Globus pallidus (tissue), 1 donor: ENCODE data around the gene TMEM92.

ENCODE experiments used
- DNase-seq: peaks from one replicate; pipeline ENCODE4 v3.0.0-alpha.2; 2015; ENCODE audit warnings: low spot score

TMEM92 gene

DNA sequence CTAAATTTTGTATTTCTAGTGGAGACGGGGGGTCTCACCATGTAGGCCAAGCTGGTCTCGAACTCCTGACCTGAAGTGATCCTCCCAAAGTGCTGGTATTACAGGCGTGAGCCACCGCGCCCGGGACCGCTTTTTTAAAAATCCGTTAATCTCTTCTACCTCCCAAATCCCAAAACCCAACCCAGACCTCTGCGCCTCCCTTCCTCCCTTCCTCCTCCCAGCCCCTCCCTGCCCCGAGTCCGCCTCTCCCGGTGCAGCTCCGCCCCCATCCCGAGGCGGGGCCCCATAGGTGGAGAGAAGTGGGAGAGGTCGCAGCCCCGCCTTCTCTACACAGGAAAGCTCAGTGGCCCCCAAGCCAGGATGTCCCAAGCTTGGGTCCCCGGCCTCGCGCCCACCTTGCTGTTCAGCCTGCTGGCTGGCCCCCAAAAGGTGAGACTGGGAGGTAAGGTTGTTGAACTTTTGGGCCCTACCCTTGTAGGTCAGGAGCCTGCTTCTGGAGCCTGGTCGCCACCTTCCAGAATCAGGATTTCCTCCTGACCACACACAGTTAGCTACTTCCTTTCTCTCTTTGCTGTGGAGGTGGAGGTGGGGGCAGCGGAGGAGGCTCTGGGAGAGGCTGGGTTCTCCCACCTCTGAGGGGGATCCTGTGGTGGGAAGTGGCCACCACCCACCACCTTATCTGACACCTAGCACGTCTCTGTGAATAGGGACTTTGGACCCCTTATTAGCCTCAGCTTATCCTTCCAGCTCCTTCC lies at the start of gene TMEM92:
TMEM92 (plus strand) TSS at position 325 of the 755 bp plus-strand sequence; CDS start at position 361, 36 bp downstream.
- no peak for DNase-seq

DNA sequence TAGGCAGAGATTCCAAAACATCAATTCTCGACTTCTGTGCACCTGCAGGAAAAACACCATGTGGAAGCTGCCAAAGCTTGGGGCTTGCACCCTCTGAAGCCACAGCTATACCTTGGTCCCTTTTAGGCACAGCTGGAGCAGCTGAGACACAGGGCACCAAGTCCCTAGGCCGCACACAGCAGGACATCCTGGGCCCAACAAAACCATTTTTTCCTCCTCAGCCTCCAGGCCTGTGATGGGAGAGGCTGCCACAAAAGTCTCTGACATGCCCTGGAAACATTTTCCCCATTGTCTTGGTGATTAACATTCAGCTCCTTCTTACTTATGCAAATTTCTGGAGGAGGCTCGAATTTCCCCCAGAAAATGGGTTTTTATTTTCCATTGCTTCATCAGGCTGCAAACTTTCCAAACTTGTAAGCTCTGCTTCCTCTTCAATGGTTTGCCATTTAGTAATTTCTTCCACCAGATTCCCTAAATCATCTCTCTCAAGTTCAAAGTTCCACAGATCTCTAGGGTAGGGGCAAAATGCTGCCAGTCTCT lies 48.5 kb upstream of the TMEM92 start:
- DNase-seq = no peak

DNA sequence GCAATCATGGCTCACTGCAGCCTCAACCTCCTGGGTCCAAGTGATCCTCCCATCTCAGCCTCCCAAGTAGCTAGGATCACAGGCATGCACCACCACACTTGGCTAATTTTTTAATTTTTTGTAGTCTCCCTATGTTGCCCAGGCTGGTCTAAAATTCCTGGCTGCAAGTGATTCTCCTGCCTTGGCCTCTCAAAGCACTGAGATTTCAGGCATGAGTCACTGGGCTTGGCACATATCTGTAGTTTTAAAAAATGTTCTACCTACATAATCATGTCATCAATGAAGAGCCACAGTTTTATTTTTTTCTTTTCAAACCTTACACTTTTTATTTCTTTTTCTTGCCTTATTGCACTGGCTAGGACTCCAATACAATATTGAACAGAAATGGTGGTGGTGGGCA lies 39.7 kb upstream of the TMEM92 start:
- DNase-seq = no peak

DNA sequence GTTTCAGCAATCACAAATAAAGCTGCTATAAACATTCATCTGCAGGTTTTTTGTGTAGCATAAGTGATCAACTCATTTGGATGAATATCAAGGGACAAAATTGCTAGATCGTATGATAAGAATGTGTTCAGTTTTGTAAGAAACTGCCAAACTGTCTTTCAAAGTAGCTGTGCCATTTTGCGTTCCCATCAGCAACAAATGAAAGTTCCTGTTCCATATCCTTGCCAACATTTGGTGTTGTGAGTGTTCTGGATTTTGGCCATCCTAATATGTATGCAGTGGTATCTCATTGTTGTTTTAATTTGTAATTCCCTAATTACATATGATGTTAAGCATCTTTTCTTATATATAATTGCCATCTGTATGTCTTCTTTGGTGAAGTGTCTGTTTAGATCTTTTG lies 36.4 kb upstream of the TMEM92 start:
- no peak for DNase-seq

DNA sequence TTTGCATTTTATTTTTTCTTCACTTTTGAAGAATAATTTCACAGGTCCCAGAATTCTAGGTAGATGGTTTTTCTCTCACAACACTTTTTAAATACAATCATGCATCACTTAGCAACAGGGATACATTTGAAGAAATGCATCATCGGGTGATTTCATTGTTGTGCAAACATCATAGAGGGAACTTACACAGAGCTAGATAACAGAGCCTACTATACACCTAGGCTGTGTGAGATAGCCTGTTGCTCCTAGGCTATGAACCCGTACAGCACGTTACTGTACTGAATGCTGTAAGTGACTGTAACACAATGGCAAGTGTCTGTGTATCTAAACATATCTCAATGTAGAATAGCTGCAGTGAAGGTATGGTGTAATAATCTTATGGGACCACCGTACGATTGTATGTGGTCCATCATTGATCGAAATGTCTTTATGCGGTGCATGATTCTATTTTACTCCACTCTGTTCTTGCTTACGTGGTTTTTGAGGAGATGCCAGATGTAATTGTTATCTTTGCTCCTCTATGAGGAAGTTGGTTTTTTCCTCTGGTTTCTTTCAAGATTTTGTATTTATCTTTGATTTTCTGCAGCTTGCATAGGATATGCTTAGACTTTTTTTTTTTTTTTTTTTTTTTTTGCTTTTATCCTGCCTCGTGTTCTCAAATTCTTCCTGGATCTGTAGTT lies 35.5 kb upstream of the TMEM92 start:
- no peak for DNase-seq

DNA sequence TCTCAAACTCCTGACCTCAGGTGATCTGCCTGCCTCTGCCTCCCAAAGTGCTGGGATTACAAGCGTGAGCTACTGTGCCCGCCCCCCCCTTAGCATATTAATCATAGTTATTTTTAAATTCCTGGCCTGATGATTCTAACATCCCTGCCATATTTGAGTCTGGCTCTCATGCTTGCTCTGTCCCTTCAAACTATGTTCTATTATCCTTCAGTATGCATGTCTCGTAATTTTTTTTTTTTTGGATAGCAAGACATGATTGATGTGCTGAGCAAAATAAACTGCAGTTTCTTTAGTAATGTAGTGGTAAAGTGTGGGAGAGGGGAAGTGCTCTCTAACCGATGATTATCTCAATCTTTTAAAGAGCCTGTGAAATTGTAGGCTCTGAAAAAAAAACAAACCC lies 34.3 kb upstream of the TMEM92 start:
- no peak for DNase-seq

DNA sequence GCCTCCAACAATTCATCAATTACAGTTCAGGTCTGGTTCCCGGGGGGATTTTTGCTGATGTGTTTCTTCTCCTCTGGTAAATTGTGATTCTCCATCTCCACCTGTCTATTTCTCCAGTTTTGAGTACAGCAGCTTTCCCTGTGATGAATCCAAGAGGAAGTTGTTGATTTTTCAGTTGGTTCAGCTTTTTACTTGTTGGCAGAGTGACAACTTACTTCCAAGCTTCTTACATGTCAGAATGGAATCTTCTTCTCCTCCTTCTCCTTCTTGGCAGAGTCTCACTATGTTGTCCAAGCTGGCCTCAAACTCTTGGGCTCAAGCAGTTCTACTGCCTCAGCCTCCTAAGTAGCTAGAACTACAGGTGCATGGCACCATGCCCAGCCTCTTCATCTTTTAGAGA lies 33.4 kb upstream of the TMEM92 start:
- no peak for DNase-seq

DNA sequence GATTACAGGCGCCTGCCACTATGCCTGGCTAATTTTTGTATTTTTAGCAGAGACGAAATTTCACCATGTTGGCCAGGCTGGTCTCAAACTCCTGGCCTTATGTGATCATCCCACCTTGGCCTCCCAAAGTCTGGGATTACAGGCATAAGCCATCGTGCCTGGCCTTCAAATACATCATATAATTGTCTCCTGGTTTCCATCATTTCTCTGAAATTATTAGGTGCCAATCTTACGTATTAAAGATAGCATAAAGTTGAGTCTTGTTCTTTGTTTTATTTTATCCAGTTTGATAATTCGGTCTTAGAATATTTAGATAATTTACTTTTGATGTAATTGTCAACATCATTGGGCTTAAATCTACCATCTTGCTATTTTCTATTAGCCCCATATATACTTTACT lies 32.8 kb upstream of the TMEM92 start:
- no peak for DNase-seq

DNA sequence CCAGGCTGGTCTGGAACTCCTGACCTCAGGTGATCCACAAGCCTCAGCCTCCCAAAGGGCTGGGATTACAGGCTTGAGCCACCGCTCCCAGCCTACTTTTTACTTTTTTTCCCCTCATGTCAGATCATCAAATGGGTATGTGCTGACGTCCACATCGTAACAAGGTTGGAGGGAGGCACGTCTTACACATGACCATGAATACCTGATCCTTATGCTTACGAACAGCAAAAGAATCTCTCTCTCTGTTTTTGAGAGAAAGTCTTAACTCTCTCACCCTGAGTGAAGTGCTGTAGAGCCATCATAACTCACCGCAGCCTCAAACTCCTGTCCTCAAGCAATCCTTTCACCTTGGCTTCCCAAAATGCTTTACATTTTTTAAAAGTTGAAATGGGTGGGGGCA lies 29.5 kb upstream of the TMEM92 start:
- no peak for DNase-seq

DNA sequence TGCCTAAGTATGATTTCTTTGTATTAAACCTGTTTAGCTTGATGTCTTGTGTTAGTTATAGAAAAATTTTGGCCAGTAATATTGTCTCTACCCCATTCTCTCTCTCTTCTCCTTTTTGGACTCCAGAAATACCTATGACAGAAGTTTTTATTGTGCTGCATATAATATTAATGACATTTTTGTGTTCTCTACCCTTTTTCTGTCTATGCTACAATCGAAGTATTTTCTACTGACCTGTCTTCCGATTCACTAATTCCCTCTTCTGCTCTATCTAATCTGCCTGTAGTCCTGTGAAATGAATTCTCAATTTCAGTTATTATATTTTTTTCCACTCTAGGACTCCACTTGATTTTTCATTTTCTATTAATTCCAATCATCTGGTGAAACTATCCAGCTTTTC lies 26.0 kb upstream of the TMEM92 start:
- no peak for DNase-seq

DNA sequence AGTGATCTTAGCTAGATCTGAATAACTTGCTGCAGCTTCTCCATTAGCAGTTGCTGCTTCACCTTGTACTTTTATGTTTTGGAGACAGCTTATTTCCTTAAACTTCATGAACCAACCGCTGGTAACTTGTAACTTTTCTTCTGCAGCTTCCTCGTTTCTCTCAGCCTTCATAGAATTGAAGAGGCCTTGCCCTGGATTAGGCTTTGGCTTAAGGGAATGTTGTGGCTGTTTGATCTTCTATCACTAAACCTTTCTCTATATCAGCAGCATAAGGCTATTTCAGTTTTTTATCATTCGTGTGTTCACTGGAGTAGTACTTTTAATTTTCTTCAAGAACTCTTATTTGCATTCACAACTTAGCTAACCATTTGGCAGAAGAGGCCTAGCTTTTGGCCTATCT lies 21.5 kb upstream of the TMEM92 start:
- no peak for DNase-seq

DNA sequence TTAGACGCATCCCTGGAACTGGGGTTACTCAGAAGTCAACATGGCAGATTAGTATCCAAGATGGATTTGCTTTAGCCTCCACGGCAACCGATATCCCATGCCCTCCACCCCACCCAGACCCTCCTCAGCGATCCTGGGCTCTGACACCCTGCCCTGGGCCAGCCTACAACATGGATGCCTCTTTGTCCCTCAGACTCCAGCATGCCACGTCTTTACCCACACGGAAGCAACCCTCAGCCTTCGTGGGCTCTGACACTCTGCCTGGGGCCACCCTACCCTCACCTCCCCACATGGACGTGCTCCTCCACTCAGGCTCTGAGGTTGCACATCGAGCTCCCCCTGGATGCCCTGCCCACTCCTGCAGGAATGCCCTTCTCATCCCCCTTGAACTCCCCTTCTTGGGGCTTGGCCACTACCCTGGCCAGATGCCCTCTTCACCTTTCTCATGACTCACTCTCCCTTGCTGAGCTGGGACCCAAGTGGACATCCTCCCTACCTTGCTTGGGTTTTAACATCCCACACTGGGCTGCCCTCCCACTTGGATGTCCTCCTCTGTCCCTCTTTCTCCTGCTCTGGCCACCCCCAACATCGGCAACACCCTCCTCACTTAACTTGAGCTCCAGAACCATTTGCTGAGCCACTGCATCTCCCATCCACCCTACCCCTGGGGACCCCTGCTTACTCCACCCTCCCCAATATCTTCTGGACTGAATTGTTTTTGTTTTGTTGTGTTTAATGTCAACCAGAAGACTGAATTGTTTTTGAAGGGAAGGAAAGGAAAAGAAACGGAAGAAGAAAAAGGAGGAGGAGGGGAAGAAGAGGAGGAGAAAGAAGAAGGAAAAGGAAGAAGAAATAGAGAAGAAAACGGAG lies 18.3 kb upstream of the TMEM92 start:
- DNase-seq = no peak

DNA sequence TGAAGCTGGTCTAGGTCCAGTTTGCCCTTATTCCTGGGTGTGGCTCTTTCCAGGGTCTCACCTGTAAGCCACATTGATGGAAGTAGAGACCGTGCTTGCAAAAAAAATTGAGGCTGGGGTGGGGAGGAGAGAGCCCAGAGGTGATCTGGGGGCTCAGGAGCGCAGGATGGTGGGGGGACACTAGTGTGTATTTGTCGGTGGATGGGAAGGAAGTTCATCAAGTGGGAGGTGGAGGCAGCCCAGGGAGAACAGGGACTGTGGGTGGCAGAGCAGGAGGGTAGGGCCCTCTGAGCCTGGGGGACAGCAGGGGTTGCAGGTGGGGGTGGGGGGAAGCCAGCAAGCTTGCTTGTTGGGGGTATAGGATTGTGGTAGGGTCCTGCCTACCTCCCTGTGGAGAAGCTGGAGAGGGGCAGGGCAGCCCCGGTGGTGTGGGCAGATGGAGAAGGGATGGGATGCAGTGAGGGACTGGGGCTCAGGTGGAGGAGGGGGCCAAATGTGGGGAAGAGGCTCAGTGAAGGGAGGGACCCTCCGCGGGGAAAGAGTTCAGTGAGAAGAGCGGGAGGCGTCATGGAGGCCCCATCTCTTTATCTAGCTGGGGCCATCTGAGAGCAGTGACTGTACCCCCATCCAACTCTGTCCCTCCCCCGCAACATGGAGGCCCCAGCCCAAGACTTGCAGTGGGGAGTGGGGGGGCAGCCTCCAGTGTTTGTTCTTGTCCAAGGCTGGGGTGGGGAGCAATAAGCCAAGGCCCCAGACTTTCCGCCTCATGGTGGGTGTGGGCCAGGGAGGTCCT lies 17.2 kb upstream of the TMEM92 start:
- DNase-seq = no peak

DNA sequence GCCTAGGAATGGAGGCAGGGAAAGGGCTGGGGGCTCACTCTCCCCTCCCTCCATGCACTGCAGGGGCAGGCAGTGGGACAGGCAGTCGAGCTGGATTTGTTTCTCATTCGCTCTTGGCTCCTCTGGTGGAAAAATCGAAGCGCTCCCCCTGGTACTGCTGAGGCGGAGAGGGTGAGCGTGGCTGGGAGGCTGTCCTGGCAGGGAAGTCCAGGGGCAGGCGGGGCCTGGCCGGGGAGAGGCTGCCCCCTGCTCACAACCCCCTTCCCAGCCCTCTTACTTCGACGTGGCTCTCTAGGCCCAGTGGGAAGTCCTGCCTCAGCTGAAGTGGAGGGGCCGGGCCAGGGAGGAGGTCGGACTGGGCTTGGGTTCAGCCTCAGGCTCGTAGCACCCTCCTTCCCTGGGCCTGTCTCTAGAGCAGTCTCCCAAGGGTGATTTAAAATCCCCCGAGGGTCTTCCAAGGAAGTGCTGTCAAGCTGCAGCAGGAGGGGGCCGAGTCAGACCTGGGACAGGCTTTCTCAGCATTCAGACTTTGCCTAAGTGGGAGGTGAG lies 16.5 kb upstream of the TMEM92 start:
- no peak for DNase-seq

DNA sequence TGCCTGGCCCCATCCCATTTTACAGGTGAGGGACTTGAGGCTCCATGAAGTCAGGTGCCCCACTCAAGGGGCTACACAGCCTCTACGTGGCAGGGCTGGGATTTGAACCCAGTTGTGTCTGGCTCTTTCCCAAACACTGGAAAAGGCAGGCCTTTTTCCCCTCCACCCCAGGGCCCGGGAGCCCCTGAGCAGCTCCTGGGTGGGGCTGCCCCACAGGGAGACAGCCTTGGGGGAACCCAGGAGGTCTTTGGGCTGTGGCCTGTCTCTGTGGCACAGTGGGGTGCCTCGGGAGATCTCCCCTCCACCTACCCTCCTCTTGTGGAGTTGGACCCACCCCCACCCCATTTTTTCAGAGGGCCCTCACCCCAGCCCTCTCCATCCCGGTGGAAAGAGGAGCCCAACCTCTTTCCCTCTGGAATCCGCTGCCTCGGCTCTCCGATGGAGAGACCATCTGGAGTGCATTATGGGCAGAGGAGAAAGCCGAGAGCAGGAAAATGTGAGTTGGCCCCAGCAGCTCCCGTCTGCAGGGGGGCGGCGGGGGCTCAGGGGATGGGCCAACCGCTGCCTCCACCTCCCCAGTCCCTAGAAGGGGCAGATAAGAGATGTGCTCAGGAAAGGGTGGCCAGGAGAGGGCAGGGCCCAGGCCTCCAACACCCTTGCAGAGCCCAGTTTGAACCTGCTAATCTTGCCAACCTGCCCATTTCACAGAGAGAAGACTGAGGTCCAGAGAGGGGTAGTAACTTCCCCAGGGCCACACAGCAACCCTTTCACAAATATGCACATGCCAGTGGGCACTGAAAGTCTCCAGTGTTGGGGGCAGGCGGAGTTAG lies 15.4 kb upstream of the TMEM92 start:
- DNase-seq = no peak

DNA sequence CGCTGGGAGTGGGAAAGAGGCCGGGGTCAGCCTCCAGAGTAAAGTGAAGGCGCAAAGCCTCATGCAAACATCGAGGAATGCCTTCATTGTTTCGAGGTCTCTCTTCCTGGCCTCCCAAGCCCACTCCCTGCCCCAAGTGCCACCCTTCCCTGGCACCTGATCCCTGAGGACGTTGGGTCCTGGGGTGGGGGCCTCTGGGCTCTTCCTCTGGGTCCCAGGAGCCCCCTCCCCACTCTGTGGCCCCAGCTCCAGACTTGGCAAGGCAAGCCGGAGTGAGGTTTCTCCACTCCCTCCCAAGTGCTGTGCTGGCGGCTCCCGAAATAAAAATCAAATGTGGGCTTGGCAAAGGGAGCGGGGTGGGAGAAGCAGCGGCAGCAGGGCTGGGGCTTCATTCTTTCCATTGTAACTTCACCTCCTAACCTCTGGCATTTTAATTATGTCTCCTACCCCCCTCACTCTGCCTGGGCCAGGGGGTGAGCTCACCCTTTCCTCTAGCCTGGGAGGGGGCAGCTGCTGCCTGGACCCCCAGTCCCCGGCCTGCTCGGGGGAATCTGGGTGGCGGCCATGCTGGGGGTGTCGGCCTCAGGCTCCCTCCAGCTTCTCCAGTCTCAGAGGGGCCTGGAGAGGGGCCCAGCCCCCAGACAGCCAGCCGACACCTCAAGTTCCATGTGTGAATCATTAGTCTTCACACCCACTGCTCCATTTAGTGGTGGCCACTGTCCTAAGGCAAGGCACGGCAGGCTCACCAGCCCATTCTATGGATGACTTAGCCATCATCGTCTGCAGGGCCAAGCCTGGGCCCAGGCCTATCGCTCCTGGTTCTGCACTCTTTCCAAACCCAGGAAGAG lies 14.6 kb upstream of the TMEM92 start:
- DNase-seq = no peak

DNA sequence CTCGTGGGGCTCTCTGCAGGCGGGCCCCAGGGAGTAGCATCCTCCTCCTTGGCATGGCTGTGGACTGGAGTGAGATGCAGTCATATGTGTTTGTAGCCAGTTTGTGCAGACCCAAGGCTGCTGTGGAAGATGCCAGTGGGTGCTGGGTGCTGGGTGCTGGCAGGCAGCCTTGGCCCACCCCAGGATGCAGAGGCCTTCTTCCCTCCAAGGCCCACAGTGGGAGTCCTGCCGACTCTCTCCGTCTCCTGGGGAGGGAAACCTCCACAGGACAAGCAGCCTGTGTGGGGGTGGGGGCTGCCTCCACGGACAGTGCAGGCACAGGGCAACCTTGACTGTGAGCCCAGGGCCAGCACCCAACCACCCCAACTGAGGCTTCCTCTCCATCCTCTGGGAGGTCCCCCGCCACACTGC lies 13.8 kb upstream of the TMEM92 start:
- no peak for DNase-seq

DNA sequence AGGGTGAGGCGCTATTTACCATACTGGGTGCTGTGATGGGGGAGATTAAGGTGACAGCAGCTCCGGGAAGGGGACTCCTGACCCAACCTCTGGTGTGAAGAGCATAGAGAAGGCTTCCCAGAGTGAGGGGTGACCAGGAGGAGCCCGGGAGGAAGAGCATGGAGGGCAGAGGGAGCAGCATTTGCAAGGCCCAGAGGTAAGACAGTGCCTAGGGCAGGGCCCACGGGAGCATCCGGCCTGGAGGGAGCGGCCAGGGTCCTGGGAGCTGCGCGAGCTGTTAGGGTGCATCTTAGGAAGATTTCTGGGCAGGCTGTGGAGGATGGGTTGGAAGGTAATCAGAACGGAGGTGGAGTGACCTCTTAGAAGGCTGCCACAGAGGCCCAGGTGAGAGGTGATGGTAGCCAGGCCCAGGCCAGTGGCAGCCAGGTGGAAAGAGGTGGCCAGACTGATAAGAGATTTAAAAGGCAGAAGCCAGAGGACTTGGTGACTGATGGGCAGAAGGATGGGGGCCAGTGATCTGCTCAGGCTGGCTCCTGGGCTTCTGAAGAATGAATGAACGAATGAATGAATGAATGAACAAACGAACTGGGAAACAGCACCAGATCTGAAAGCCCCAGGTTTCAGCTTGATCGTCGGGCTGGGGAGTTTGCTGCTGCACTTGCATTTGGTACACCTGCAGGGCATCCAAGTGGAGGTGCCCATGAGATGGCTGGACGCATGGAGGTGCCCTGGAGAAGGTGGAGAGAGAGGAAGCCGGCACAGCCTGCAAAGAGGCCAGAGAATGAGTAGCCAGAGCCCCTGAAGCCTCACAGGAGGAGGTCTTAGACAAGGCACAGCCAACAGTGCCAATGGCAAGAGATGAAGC lies 13.0 kb upstream of the TMEM92 start:
- DNase-seq = no peak
